Type B pancreatic cell (in vitro differentiated cells): ENCODE data around the gene HSBP1. TPM values are rescaled to one million over a fixed set of nuclear protein-coding genes. Genes with fewer than 3 reads are reported as not detected.

Experiments
- DNase-seq: peaks from one replicate; pipeline ENCODE4 v3.0.0; 2021; ENCODE audit warnings: mixed read lengths; ENCODE audit not compliant: unreplicated experiment; ENCODE audit errors: extremely low spot score
- H3K27ac Mint-ChIP-seq: 2 replicates; pipeline ENCODE4 v1.8.0; 2021; ENCODE audit warnings: mild to moderate bottlenecking, mixed read lengths
- H3K27me3 Mint-ChIP-seq: 2 replicates; pipeline ENCODE4 v1.8.0; 2021; ENCODE audit warnings: mixed read lengths
- H3K36me3 Mint-ChIP-seq: 2 replicates; pipeline ENCODE4 v1.8.0; 2021; ENCODE audit warnings: mixed read lengths
- H3K4me1 Mint-ChIP-seq: one replicate; pipeline ENCODE4 v1.8.0; 2021; ENCODE audit warnings: mixed read lengths; ENCODE audit not compliant: unreplicated experiment
- H3K4me3 Mint-ChIP-seq: 2 replicates; pipeline ENCODE4 v1.8.0; 2021; ENCODE audit warnings: mild to moderate bottlenecking, mixed read lengths
- H3K9me3 Mint-ChIP-seq: 2 replicates; pipeline ENCODE4 v1.8.0; 2021; ENCODE audit warnings: mixed read lengths
- total RNA-seq: library from RNA; stranded (reverse); gene quantifications from 2 replicates; pipeline ENCODE4 v1.2.1, GENCODE V29; 2021; ENCODE audit warnings: low replicate concordance
- TF ChIP-seq, protein P1 (sequence below): fragments of 200-600 bp; sonication (generic); conservative IDR thresholded peaks from 2 replicates; pipeline ENCODE4 v1.5.0; 2021; ENCODE audit warnings: antibody characterized with exemption, mild to moderate bottlenecking

Gene HSBP1
- total RNA-seq, 1 donor from 2014 or later: 226 TPM

DNA sequence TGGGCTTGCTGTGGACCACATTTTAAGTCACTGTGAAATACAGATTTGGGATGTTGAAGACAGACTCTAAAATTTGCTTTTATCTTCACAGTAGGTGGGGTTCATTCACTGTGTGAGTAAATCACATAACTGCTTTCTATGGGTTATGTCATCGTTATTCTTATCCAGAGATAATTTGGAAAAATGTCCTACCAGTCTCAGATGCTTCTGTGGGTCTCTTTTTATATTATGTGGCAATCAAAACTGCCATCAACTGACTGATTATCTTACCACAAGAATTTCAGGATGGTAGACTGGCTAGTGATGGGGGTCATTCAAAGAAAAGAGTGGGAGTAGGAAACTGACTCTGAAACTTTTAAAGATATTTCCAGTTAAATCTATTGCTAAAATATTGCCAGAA lies 3.1 kb downstream of the HSBP1 start:
- no peak for DNase-seq
- Mint-ChIP-seq H3K4me1 (peaks cover 41% of the 10 kb centered on the region), H3K4me3 (peak overlapping the region; percentile 67), H3K27me3 (no peaks in the 10 kb centered on the region), H3K27ac (no peak overlapping the region), H3K9me3 (no peaks in the 10 kb centered on the region), H3K36me3 (peaks cover 26% of the 10 kb centered on the region)
- TF ChIP-seq, protein P1, sequence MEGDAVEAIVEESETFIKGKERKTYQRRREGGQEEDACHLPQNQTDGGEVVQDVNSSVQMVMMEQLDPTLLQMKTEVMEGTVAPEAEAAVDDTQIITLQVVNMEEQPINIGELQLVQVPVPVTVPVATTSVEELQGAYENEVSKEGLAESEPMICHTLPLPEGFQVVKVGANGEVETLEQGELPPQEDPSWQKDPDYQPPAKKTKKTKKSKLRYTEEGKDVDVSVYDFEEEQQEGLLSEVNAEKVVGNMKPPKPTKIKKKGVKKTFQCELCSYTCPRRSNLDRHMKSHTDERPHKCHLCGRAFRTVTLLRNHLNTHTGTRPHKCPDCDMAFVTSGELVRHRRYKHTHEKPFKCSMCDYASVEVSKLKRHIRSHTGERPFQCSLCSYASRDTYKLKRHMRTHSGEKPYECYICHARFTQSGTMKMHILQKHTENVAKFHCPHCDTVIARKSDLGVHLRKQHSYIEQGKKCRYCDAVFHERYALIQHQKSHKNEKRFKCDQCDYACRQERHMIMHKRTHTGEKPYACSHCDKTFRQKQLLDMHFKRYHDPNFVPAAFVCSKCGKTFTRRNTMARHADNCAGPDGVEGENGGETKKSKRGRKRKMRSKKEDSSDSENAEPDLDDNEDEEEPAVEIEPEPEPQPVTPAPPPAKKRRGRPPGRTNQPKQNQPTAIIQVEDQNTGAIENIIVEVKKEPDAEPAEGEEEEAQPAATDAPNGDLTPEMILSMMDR: no peak

DNA sequence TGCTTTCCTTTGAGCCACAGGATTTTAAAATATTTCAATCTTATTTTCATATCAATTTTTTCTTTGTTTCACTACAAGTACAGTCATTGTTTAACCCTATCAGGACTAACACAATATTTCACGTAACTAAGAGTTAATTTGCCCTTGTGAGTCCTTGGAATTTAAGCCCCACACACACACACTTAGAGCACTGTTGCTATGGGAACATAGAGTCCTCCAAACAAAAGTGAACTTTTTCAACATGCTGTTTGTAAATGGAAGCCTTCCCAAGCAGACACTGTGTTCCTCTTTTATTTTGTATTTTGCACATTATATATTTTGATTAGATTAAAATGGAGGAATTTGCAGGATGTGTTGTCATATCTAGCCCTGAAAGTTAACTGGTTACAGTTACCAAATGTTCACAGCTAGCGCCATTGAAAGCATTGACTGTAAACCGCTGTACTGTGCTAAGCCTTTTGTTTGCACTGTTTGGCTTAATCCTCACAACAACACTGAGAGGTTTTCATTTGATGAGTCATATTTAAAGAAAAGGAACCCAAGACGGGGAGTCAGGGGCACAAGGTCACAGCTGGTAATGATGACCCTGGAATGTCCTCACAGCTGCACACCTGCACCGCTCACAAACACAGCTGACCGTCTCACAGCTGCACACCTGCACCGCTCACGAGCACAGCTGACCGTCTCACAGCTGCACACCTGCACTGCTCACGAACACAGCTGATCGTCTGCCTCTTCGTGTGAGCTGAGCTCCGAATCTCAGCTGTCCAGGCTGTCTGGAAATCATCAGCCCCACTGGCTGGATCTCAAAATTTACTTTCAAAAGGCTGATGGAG lies 6.3 kb downstream of the HSBP1 start:
- H3K4me1 Mint-ChIP-seq: peaks cover 33% of the 10 kb centered on the region
- no peaks in the 10 kb centered on the region for H3K27me3 Mint-ChIP-seq
- H3K4me3 Mint-ChIP-seq: no peak overlapping the region
- peak overlapping the region; percentile 50 for H3K27ac Mint-ChIP-seq
- no peaks in the 10 kb centered on the region for H3K9me3 Mint-ChIP-seq
- H3K36me3 Mint-ChIP-seq: peaks cover 23% of the 10 kb centered on the region
- DNase-seq: no peak
- TF ChIP-seq, protein P1: no peak

DNA sequence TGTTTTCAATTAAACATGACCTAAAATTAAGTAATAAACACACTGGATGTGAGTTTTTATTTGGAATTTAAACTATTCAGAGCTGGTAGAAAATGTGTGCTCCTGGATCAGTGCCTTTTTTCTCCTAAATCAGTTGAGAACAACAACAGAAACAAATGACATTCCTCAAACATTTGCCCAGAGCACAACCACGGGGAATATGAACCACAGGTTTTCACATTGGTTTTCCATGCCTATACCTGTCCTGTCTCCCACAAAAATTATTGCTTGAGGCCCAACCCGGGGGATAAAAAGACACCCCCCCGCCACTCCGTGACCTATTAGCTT lies 6.8 kb downstream of the HSBP1 start:
- DNase-seq: no peak
- TF ChIP-seq, protein P1: no peak
- Mint-ChIP-seq H3K9me3 (no peaks in the 10 kb centered on the region), H3K4me1 (peaks cover 30% of the 10 kb centered on the region), H3K27ac (peak overlapping the region; percentile 50), H3K4me3 (no peak overlapping the region), H3K27me3 (no peaks in the 10 kb centered on the region), H3K36me3 (peaks cover 20% of the 10 kb centered on the region)

DNA sequence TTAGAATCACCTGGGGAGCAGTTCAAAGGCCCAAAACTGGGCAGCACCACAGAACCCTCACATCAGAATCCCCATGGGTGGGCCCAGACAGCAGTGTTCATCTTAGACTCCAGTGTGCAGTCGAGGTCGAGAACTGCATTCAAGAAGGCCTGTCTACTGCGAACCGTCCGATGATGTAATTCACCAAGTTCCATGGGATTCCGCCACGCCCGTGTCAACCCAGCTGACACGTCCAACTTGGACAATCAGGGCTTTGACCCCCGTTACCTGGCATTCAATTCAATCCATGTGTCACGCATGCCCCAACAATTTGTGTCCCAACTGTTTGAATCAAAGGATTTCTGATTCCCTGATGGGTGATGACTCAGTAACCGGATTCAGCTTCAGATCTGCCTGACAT lies 9.2 kb downstream of the HSBP1 start:
- Mint-ChIP-seq H3K36me3 (peaks cover 10% of the 10 kb centered on the region), H3K4me3 (no peak overlapping the region), H3K9me3 (no peaks in the 10 kb centered on the region), H3K27ac (no peak overlapping the region), H3K27me3 (no peaks in the 10 kb centered on the region), H3K4me1 (peaks cover 17% of the 10 kb centered on the region)
- DNase-seq: no peak
- TF ChIP-seq, protein P1: no peak

DNA sequence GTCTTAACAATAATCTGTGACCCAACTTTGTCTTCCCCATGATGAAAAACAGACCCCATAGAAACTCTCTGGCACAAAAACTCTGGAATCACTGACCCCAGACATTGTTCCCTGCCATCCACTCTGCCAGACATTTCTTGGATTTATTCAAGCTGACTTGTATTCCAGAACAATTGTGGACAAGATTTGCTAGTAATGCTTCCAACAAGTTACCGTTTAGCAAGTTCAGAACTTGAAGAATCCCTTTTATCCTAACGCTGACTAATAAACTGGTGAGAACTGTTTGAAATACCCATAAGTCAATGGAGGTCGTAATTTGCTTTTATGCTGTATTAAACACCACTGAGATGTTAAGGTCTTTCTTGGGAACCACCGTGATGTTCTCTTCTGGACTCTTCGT lies 10.5 kb downstream of the HSBP1 start:
- no peaks in the 10 kb centered on the region for H3K36me3 Mint-ChIP-seq
- peaks cover 12% of the 10 kb centered on the region for H3K4me1 Mint-ChIP-seq
- TF ChIP-seq, protein P1: no peak
- no peak overlapping the region for H3K27ac Mint-ChIP-seq
- no peaks in the 10 kb centered on the region for H3K27me3 Mint-ChIP-seq
- H3K9me3 Mint-ChIP-seq: no peaks in the 10 kb centered on the region
- no peak overlapping the region for H3K4me3 Mint-ChIP-seq
- DNase-seq: no peak
